NCI-H69 (cell line): Measurements from ENCODE around the gene SHF.

Source experiments
- DNase-seq: peaks from one replicate; lab custom pipeline; 2025; lab: John Stamatoyannopoulos, UW

SHF gene

DNA sequence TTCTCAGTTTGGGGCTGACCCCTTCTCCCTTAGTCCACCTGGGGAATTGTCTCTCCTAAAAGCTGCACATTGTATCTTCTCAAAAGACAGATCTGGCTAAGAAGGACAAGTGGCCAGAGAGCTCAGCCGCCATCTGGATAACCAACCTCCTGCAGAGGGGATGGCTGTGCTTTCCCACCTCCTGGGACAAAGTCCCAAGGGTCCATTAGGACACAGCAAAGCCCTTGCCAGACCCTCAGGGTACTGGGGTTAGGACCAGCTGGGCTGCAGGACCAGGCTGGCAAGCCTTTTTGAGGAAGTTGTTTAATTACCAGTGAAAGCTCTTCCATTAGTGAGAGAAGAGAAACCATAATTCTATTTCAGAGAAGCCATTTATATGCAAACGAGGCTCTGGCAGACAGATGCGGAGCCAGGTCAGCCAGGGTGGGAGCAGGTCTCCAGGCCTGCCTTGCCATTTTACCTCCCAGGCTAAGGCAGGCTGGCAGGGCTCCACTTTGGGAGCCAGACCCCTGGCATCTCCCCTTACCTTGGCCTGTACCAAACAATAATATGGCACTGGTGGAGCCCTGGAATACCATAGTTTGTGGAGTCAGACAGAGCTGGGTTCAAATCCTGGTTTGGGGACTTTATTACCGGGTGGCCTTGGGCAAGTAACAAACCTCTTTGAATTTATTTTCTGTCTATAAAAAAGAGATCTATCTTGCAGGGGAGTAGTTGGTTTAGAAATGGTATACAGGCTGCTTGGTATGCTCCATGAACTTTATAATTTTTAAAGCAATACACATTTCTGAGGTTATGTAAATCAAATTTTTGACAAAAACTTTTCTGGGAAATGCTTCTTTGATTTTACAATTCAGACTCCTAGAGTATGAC lies 17.9 kb downstream of the SHF start:
- DNase-seq = peak; percentile 98

- DNase-seq = peak; percentile 95
These were observed 18.8 kb downstream of the SHF start for GRCh38 chr15:45168751-45169551.

DNA sequence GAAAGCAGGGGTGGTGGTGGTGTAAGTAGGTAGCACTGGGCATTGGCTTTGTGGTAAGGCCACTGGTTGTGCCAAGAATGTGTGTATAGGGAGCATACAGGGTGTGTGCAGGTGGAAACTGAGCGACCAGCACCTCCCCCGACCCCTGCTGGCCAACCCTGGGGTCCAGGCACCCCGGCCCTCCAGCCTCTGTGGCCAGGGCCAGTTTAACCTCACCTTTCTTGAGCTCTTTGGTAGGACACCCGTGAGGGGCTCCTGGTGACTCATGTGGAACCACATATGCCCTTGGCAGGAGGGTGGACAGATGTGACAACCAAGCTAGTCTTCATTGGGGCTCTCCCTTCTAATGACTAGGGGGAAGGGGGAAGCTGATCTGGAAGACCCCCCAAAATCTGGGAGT lies 19.5 kb downstream of the SHF start:
- peak; percentile 41 for DNase-seq

DNA sequence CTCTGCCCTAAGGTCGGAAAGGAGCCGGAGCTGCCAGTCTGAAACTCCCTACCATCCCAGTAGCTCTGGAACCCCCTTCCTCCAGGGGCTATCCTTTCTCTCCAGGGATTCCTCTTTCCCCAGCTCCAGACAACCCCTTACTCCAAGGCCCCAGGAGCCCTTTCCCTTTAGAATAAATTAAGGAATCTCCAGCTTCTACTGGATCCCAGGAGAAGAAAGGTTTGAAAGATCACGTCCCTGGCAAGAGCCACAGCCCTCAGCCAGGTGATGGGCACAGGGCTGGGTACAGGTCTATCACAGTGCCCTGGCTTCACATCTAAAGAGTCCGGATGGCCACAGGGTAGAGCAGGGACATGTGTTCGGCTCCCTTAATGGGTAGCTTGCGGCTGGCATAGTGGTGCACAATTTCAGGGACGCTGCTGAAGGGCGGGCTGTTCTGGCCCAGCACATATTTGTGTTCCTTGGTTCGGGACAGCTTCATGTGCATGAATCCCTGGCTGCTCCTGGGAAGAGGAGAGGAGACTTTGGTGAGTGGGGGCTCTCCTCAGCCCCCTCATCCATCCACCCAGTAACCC lies 20.0 kb downstream of the SHF start:
- DNase-seq = peak; percentile 58

GRCh38 chr15:45166834-45167630 lies 20.7 kb downstream of the SHF start:
- peak; percentile 98 for DNase-seq

DNA sequence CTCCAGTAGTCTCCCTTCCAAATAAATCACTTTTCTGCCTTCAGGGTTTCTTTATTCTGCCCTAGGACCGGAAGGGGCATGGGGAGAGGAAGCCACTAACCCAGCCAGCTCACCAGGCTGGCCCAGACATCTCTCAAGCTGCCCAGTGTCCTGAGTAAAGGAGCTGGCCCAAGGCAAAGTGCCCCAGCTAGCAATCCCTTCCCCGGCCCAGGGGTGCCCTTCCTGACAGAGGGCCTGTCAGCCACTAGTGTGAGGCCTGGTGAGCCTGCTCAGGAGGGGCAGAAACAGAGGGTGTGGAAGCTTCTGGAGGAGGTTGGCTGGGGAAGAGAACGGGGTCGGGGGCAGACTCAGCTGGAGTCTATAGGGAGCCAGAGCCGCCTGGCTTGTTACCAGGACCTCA lies 22.2 kb downstream of the SHF start:
- peak; percentile 27 for DNase-seq

GRCh38 chr15:45164914-45165313 lies 22.9 kb downstream of the SHF start:
- no peak for DNase-seq

GRCh38 chr15:45163508-45163856 lies 24.3 kb downstream of the SHF start:
- DNase-seq = no peak

GRCh38 chr15:45162771-45163507 lies 24.8 kb downstream of the SHF start:
- DNase-seq = peak; percentile 92

GRCh38 chr15:45161666-45162065 lies 26.1 kb downstream of the SHF start:
- no peak for DNase-seq

DNA sequence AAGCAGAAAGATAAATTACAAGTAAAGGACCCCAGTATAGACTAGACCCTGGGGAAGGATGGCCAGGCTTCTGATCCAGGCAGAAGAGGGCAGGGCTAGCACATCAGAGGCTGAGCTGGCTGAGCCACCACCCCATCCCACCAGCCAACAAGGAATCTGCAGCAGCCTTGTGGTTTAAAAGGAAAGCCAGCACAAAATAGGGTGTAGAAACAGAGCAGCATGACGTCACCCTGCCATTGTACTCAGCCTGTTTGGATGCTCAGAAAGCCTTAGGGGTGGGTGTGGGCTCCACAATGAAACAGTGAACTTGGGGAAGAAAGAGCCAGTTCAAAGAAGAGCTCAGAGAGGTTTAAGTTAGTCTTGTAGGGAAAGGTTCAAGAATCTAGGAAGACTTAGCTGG lies 29.8 kb downstream of the SHF start:
- DNase-seq = peak; percentile 57

GRCh38 chr15:45156744-45157455 lies 30.9 kb downstream of the SHF start:
- DNase-seq = no peak

DNA sequence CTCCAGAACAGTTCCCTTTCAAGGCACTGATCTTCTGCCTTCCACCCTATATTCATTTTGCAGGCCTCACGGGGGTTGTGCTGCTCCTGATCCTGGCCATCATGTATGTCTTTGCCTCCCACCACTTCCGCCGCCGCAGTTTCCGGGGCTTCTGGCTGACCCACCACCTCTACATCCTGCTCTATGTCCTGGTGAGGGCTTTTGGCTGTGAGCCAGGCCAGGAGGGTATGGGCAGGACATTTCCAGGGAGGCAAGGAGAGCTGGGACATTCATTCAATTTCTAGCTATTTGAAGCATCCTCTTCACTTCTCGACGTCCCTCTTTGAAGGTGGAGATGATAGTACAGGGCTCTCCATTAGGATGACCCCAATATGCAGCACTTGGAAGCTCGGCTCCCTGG lies 32.0 kb downstream of the SHF start:
- no peak for DNase-seq

- DNase-seq = no peak
These were observed 35.6 kb downstream of the SHF start for GRCh38 chr15:45151998-45152828.

- DNase-seq = no peak
These were observed 36.8 kb downstream of the SHF start for GRCh38 chr15:45150997-45151396.

GRCh38 chr15:45150481-45150880 lies 37.3 kb downstream of the SHF start:
- no peak for DNase-seq

DNA sequence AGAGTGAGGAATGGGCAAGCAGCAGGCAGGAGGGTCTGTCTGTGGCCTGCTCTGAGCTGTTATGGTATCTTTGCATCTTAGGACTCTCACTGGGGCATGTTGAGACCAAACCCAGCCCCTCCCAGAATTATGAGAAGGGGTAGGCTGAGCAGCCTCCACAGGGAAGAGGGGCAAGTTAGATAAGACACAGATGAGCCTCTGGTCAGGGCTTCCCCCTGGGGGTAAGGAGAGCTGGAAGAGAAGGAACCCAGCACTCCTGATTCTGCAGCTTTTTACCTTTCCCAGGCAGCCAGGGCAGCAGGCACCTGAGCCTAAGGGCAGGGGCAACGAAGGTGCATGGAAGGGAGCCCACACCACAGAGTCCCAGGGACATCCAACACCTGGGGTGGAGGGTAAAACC lies 38.7 kb downstream of the SHF start:
- no peak for DNase-seq

GRCh38 chr15:45148076-45149059 lies 39.4 kb downstream of the SHF start:
- no peak for DNase-seq

- DNase-seq = no peak
These were observed 40.2 kb downstream of the SHF start for GRCh38 chr15:45147606-45148005.
